ENCODE measurements around the gene SLC5A5.
"Not testable (repeated sequence)": the region's sequence is repeated elsewhere in the genome, so short reads cannot be mapped to it uniquely, and the experiment has no call there.

SLC5A5 gene

GRCh38 chr19:17872251-17873001, 681 bp downstream of the SLC5A5 start:
- DNase-seq = no peak

- peak; percentile 18 for DNase-seq
Measured at GRCh38 chr19:17873786-17874757, 2.3 kb downstream of the SLC5A5 start.

DNA sequence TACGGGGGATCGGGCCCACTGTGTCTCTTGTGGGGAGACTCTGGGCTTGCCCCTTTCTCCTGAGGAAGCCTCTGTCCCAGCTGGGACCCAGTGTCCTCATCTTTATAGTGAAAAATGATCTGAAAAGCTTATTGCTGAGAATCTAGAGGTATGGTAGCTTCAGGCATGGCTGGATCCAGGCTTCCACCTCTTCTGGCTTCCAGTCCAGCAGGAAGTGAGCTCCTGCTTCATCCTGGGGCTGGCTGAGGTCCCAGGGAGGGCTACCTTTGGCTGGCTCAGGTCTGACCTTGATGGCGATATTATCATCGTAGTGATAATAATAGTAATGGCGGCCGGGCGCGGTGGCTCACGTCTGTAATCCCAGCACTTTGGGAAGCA, 3.0 kb downstream of the SLC5A5 start:
- DNase-seq = no peak

GRCh38 chr19:17877696-17878095, 6.0 kb downstream of the SLC5A5 start:
- no peak for DNase-seq

DNA sequence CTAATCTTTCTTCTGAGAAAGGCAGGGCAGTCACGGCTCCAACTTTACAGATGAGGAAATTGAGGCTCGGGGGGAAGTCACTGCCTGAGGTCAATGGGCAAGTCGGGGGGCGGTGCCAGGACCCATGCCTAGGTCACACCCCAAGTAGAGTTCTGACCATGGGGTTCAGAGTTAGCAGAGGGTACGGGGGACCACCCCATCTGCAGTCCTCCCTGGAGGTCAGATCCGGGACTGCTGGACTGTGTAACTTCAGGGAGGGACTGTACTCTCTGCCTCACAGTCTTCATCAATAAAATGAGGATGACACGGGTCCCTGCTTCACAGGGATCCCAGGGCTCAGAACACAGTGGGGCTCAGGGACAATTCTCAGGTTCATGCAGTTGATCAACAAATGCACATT, 7.7 kb downstream of the SLC5A5 start:
- no peak for DNase-seq

- DNase-seq = no peak
Measured at GRCh38 chr19:17881701-17882100, 10.0 kb downstream of the SLC5A5 start.

DNA sequence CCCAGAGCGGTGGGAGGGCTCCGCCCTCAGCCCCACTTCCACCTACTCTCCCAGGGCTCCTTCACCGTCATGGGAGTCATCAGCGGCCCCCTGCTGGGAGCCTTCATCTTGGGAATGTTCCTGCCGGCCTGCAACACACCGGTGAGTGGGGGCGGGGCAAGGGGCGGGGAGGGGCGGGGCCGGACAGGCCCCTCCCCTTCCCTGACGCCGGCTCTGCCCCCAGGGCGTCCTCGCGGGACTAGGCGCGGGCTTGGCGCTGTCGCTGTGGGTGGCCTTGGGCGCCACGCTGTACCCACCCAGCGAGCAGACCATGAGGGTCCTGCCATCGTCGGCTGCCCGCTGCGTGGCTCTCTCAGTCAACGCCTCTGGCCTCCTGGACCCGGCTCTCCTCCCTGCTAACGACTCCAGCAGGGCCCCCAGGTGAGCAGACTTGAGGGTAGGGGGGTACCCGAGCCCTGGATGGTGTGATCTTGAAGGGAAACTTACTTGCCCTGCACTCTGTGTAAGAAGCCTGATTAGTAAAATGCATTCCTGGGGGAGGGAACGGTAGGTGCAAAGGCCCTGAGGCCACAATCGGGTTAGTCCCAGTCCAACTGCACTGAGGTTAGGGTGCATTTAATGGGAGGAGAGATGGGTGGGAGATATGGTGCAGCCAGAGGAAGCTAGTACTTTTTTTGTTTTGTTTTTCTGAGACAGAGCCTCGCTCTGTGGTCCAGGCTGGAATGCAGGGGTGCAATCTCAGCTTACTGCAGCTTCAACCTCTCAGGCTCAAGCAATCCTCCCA, 12.1 kb downstream of the SLC5A5 start:
- DNase-seq = no peak

DNA sequence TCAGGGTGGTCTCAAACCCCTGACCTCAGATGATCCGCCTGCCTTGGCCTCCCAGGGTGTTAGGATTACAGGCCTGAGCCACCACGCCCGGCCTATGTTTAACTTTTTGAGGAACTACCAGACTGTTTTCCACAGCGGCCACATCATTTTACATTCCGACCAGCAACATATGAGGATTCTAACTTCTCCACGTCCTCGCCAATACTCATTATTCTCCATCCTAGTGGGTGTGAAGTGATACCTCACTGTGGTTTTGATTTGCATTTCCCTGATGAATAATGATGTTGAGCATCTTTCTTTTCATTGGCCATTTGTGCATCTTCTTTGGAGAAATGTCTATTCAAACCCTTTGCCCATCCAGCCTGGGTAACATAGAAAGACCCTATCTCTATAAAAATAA, 14.8 kb downstream of the SLC5A5 start:
- no peak for DNase-seq

DNA sequence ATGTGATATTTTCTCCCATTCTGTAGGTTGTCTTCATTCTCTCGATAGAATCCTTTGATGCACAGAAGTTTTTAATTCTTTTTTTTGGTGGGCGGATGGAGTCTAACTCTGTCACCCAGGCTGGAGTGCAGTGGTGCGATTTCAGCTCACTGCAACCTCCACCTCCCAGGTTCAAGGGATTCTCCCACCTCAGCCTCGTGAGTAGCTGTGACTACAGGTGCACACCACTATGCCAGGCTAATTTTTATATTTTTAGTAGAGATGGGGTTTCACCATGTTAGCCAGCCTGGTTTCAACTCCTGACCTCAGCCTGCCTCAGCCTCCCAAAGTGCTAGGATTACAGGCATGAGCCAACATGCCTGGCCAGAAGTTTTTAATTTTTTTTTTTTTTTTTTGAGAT, 15.5 kb downstream of the SLC5A5 start:
- DNase-seq = not testable (repeated sequence)

DNA sequence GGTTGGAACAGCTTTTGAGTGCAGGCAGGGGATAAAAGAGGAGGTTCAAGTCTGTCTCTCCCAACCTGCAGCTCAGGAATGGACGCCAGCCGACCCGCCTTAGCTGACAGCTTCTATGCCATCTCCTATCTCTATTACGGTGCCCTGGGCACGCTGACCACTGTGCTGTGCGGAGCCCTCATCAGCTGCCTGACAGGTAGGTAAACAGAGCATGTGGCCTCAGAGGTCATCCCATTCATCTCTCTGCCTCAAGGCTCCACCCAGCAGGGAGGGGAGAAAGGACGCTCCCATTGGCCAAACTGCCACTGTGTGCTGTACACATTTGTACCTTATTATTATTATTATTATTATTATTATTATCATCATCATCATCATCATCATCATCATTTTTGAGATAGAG, 16.5 kb downstream of the SLC5A5 start:
- DNase-seq = no peak

DNA sequence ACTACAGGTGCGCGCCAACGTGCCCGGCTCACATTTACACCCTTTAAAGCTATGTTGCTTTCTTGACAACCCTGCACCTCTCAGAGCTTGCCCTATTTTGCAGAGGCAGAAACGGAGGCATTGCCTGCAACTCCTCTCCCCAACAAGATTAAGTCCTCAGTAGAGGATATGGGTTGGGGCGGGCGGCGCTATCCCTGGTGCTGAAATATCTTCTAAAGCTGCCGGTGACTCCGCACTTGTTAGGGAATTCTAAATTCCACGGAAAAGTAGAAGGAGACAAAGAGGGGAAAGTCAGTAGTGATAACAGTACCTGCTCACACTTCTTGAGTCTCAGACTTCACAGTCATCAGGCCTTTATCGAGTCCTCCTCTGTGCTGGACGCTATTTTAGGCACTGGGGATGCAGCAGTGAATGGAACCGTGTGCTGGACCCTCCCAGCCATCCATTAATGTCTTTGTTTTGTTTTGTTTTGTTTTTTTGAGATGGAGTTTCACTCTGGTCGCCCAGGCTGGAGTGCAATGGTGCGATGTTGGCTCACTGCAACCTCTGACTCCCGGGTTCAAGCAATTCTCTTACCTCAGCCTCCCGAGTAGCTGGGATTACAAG, 18.0 kb downstream of the SLC5A5 start:
- DNase-seq = no peak

DNA sequence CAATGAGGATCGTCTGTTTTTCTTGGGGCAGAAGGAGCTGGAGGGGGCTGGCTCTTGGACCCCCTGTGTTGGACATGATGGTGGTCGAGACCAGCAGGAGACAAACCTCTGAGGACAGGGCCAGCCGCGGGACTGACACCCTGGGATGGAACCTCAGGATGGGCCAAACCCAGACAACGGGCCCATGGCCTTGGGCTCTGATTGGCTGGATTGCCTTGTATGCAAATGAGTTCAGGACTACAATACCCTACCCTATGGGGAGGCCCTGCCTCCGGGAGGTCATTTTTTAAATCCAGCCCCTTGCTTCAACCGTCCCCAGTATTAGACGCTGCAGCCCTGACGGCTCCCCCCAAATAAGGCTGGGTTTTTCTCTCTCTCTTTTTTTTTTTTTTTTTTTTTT, 22.0 kb downstream of the SLC5A5 start:
- no peak for DNase-seq

GRCh38 chr19:17902701-17903100, 31.0 kb downstream of the SLC5A5 start:
- peak; percentile 41 for DNase-seq

GRCh38 chr19:17908244-17908643, 36.5 kb downstream of the SLC5A5 start:
- DNase-seq = no peak

GRCh38 chr19:17909003-17909732, 37.4 kb downstream of the SLC5A5 start:
- no peak for DNase-seq

DNA sequence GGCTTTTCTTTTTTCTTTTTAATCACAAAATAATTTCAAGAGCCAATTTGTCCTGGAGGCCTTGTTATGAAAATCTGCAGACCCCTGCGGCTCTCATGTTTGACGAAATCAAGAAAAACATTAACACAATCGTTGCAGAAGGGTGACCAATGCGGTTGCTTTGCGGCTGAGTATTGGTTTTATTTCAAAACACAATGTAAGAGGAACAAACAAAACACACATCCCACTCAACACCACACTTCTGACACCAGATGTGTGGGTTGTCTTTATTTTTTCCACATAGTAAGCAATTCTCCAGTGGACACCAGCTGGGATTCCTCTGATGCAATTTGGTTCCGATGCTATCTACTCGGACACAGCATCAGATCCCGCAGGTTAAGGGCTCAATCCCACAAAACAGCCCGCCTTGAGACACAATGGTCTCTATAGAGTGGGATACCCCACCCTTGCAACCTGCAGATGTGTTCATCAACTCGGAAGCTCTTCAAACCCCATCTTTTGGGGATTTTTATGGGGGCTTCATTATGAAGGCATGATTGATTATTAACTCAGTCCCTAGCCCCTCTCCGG, 39.1 kb downstream of the SLC5A5 start:
- DNase-seq = no peak

DNA sequence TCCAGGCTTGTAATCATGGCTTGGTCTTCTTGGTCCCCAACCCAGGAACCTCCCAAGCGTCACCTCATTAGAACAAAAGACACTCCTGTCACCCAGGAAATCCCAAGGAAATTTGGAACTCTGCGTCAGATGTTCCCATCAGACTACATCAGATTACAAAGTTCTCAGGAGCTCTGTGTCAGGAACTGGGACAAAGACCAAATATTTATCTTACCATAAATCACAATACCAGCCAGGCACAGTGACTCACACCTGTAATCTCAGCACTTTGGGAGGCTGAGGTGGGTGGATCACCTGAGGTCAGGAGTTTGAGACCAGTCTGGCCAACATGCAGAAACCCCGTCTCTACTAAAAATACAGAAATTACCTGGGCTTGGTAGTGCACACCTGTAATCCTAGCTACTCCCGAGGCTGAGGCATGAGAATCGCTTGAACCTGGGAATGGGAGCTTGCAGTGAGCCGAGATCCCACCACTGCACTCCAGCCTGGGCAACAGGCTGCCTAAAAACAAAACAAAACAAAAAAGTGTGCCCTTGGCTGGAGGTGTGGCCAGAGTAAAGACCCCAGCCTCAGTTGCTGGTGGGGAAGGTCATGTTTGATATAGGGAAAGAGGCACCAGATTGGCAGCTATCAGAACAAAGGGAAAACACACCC, 44.3 kb downstream of the SLC5A5 start:
- no peak for DNase-seq

- not testable (repeated sequence) for DNase-seq
Measured at GRCh38 chr19:17918151-17918550, 46.4 kb downstream of the SLC5A5 start.

- not testable (repeated sequence) for DNase-seq
Measured at GRCh38 chr19:17919122-17919521, 47.4 kb downstream of the SLC5A5 start.

DNA sequence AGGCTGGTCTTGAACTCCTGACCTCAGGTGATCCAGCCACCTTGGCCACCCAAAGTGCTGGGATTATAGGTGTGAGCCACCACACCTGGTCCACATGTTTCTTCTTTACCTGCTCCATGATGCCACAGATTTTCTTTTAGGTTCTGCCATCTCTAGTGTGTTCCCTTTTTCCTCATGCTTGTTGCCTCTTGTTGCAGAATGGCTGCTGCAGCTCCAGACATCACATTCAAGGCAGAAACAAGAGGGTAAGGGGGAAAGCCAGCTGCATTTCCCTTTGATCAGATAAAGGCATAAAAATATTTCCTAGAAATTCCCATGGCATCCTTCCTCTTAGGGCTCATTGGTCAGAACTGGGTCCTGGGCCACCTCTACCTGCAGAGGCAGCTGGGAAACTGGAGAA, 48.8 kb downstream of the SLC5A5 start:
- no peak for DNase-seq

GRCh38 chr19:17922138-17922537, 50.4 kb downstream of the SLC5A5 start:
- DNase-seq = no peak
